HL-60/S4 (cell line): ENCODE results near the gene CTNNA3.

Experiments used
- in situ Hi-C: fragments of 300-500 bp; cut with MboI; formaldehyde crosslinking; loops from 2 replicates; pipeline ENCODE4 v1.14.3; 2022; ENCODE audit warnings: low sequenced_read_pairs

CTNNA3 gene

GRCh38 chr10:66964946-66965345 lies 731.0 kb downstream of the CTNNA3 start:
- in situ Hi-C loops: no loop called here

GRCh38 chr10:66958466-66958865 lies 737.5 kb downstream of the CTNNA3 start:
- in situ Hi-C loops: no loop called here

GRCh38 chr10:66951896-66952295 lies 744.1 kb downstream of the CTNNA3 start:
- in situ Hi-C loops: no loop called here

GRCh38 chr10:66943590-66943989 lies 752.4 kb downstream of the CTNNA3 start:
- in situ Hi-C loops: no loop called here

GRCh38 chr10:66942407-66942806 lies 753.6 kb downstream of the CTNNA3 start:
- in situ Hi-C loops: no loop called here

- in situ Hi-C loops: no loop called here
Measured at GRCh38 chr10:66941491-66941890, 754.5 kb downstream of the CTNNA3 start.

GRCh38 chr10:66940965-66941364 lies 755.0 kb downstream of the CTNNA3 start:
- in situ Hi-C loops: no loop called here

- in situ Hi-C loops: no loop called here
Measured at GRCh38 chr10:66934711-66935110, 761.3 kb downstream of the CTNNA3 start.

GRCh38 chr10:66931949-66932343 lies 764.0 kb downstream of the CTNNA3 start:
- in situ Hi-C loops: no loop called here

- in situ Hi-C loops: no loop called here
Measured at GRCh38 chr10:66931340-66931948, 764.6 kb downstream of the CTNNA3 start.

GRCh38 chr10:66929375-66929774 lies 766.6 kb downstream of the CTNNA3 start:
- in situ Hi-C loops: no loop called here

- in situ Hi-C loops: no loop called here
Measured at GRCh38 chr10:66928776-66929175, 767.2 kb downstream of the CTNNA3 start.

GRCh38 chr10:66927971-66928770 lies 767.8 kb downstream of the CTNNA3 start:
- in situ Hi-C loops: no loop called here

- in situ Hi-C loops: no loop called here
Measured at GRCh38 chr10:66927251-66927935, 768.6 kb downstream of the CTNNA3 start.

GRCh38 chr10:66926841-66927240 lies 769.2 kb downstream of the CTNNA3 start:
- in situ Hi-C loops: no loop called here

- in situ Hi-C loops: no loop called here
Measured at GRCh38 chr10:66925896-66926715, 769.9 kb downstream of the CTNNA3 start, which contains the start of gene LRRTM3. TSS of gene LRRTM3 (plus strand) at chr10:66926036.

- in situ Hi-C loops: no loop called here
Measured at GRCh38 chr10:66925373-66925772, 770.6 kb downstream of the CTNNA3 start.

GRCh38 chr10:66924674-66925345 lies 771.2 kb downstream of the CTNNA3 start:
- in situ Hi-C loops: no loop called here

- in situ Hi-C loops: no loop called here
Measured at GRCh38 chr10:66919248-66919647, 776.7 kb downstream of the CTNNA3 start.

GRCh38 chr10:66917104-66917503 lies 778.9 kb downstream of the CTNNA3 start:
- in situ Hi-C loops: no loop called here
